ENCODE measurements around the gene RASGRF2. TPM values are rescaled to one million over a fixed set of nuclear protein-coding genes. Genes with fewer than 3 reads are reported as not detected.

RASGRF2 gene
- total and polyA plus RNA-seq, 11 donors, result 3.6 to 16.6 (median 6.3) TPM

GRCh38 chr5:80963521-80963895 lies 3.3 kb downstream of the RASGRF2 start:
- intact Hi-C loops (cut with DNase I), result loop anchor here in 6 of 10 donors (5.0 to 10.0 kb wide), 10 partner anchors 44 to 221 kb away; no protein-coding TSS in a partner anchor
- peak overlapping the region in 9 of 12 donors; percentile 59 to 82 (median 70) for H3K4me3 ChIP-seq
- WGBS, 4 donors, result 47 to 57% (median 48%) methylated on average over 2 of the region's 2 CpGs
- H3K9me3 ChIP-seq, result no peaks in the 10 kb centered on the region
- no peaks in the 10 kb centered on the region for H3K36me3 ChIP-seq
- H3K27me3 ChIP-seq, result peaks cover 0 to 40% (median 21%) of the 10 kb centered on the region in 9 donors
- ATAC-seq (no peak), DNase-seq (no peak)
- peak overlapping the region; percentile 13 to 94 (median 86) for H3K27ac ChIP-seq
- TF ChIP-seq POLR2A (IDR thresholded peaks at IDR 0.05) (no peak), CTCF (IDR thresholded peaks at IDR 0.05) (no peak)
- peaks cover 0 to 32% (median 8%) of the 10 kb centered on the region in 12 donors for H3K4me1 ChIP-seq

- peak overlapping the region in 8 of 12 donors; percentile 10 to 82 (median 67) for H3K4me3 ChIP-seq
- H3K27me3 ChIP-seq, result peaks cover 0 to 37% (median 18%) of the 10 kb centered on the region in 9 donors
- intact Hi-C loops (cut with DNase I), result loop anchor here in 6 of 10 donors (5.0 to 10.0 kb wide), 10 partner anchors 43 to 221 kb away; no protein-coding TSS in a partner anchor
Observed at GRCh38 chr5:80963966-80964481, 3.9 kb downstream of the RASGRF2 start.

GRCh38 chr5:80964491-80964890 lies 4.3 kb downstream of the RASGRF2 start:
- Histone ChIP-seq H3K27ac (peak overlapping the region in 11 of 12 donors; percentile 6 to 94 (median 84)), H3K27me3 (peaks cover 0 to 33% (median 14%) of the 10 kb centered on the region in 9 donors), H3K36me3 (no peaks in the 10 kb centered on the region), H3K9me3 (no peaks in the 10 kb centered on the region), H3K4me3 (peak overlapping the region in 8 of 12 donors; percentile 5 to 82 (median 64)), H3K4me1 (peaks cover 0 to 32% (median 8%) of the 10 kb centered on the region in 12 donors)
- intact Hi-C loops (cut with DNase I), result loop anchor here in 6 of 10 donors (5.0 to 10.0 kb wide), 10 partner anchors 43 to 220 kb away; no protein-coding TSS in a partner anchor
- no peak for ATAC-seq
- TF ChIP-seq POLR2A (IDR thresholded peaks at IDR 0.05) (no peak), CTCF (IDR thresholded peaks at IDR 0.05) (no peak)
- 32 to 46% (median 38%) methylated on average over 3 of the region's 3 CpGs for WGBS, 4 donors
- no peak for DNase-seq

More at GRCh38 chr5:80963966-80964481, 3.9 kb downstream of the RASGRF2 start:
- WGBS, 4 donors, result 35 to 58% (median 46%) methylated on average over 3 of the region's 3 CpGs
- Histone ChIP-seq H3K27ac (peak overlapping the region in 11 of 12 donors; percentile 15 to 94 (median 84)), H3K36me3 (no peaks in the 10 kb centered on the region), H3K4me1 (peaks cover 0 to 32% (median 8%) of the 10 kb centered on the region in 12 donors), H3K9me3 (no peaks in the 10 kb centered on the region)
- DNase-seq (no peak), ATAC-seq (no peak)
- no peak for TF ChIP-seq CTCF (IDR thresholded peaks at IDR 0.05)
- TF ChIP-seq POLR2A (IDR thresholded peaks at IDR 0.05), result no peak

GRCh38 chr5:80964919-80965318 lies 4.8 kb downstream of the RASGRF2 start:
- Histone ChIP-seq H3K9me3 (no peaks in the 10 kb centered on the region), H3K36me3 (no peaks in the 10 kb centered on the region), H3K27ac (peak overlapping the region in 11 of 12 donors; percentile 6 to 94 (median 84)), H3K4me3 (peak overlapping the region in 5 of 12 donors; percentile 5 to 82 (median 16)), H3K4me1 (peaks cover 0 to 32% (median 8%) of the 10 kb centered on the region in 12 donors), H3K27me3 (peaks cover 0 to 28% (median 13%) of the 10 kb centered on the region in 9 donors)
- TF ChIP-seq POLR2A (IDR thresholded peaks at IDR 0.05), result no peak
- TF ChIP-seq CTCF (IDR thresholded peaks at IDR 0.05), result no peak
- intact Hi-C loops (cut with DNase I), result loop anchor here in 6 of 10 donors (5.0 to 10.0 kb wide), 10 partner anchors 42 to 220 kb away; no protein-coding TSS in a partner anchor
- WGBS, 4 donors, result 54 to 73% (median 70%) methylated on average over 5 of the region's 5 CpGs
- ATAC-seq (no peak), DNase-seq (no peak)
